Stimulated activated CD8-positive, alpha-beta memory T cell treated with anti-CD3 and anti-CD28 coated beads, Interleukin-4, amount 100 ng/mL, for 48 hours (primary cell): ENCODE measurements around the gene TTC7B.

Experiments used
- DNase-seq: peaks from one replicate; pipeline ENCODE4 v3.0.0-alpha.2; 2020

Gene TTC7B

GRCh38 chr14:90613453-90613852, 202.8 kb downstream of the TTC7B start:
- peak; percentile 12 for DNase-seq

DNA sequence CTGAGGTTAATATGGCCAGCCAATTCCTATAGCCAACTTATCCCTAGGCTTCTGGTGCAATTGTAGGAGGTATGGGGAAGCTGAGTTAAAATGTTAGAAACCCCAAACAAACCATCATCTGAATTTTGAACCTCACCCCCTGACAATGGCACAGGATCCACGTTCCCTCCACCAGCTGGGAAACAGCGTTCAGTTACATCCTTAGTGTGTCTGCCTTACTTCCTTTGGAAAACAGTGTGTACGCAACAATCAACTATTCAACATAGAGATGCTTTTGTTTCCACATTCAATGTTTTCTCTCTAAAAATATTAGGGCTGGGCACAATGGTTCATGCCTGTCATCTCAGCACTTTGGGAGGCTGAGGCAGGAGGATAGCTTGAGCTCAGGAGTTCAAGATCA, 203.4 kb downstream of the TTC7B start:
- no peak for DNase-seq

- DNase-seq: no peak
Observed at GRCh38 chr14:90611936-90612335, 204.3 kb downstream of the TTC7B start.

DNA sequence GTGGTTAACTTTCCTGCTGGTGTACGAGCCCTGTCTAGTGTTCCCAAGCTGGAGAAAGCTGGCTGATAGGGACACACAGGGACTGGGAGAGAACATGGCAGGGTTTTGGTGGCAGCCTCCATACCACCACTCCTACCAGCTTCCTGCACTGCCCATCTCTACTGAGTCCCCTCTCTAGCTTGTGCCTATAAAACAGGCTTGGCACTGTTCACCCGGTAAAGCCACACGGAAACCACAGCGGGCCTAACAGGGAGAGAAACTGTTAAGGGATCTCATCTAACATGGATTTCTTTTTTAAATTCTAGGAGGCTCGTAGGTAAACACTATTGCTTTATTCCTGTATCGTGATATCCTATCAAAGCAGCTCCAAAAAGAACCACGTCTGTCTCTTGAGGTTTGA, 204.7 kb downstream of the TTC7B start:
- no peak for DNase-seq

DNA sequence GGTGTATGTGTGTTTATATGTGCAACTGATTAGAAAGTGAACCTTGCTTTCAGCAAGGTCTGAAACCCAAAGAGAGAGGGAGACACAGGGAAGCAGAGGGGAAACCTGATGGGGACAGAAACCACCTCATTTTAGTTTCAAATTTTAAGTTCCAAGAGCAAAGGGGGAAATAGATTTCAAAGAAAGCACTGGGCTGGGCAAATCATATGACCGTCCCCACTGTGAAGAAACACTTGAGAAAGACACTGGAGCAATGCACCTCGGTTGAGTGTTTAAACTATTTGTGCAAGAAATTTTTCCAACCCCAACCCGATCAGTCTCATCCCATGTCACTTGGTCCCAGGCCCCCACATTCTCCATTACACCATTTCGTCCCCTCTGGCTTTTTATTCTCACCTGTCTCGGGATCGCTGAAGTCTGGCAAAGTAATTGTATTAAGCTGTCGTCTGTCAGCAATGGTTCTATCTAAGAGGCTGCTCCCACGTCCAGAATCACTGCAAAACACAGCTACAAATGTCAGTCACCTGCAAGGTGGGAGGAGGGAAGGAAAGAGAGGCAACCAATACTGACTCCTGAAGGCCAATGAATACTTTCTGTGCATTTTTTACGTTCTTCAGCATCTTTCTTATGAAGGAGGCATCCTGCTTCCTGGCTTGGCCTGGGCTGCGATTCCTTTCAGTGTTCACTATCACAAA, 205.7 kb downstream of the TTC7B start:
- no peak for DNase-seq

GRCh38 chr14:90609376-90609775, 206.9 kb downstream of the TTC7B start:
- no peak for DNase-seq

- DNase-seq: no peak
Observed at GRCh38 chr14:90608929-90609341, 207.3 kb downstream of the TTC7B start.

GRCh38 chr14:90608281-90608680, 207.9 kb downstream of the TTC7B start:
- DNase-seq: peak; percentile 27

- DNase-seq: no peak
Observed at GRCh38 chr14:90607141-90607540, 209.1 kb downstream of the TTC7B start.

- no peak for DNase-seq
Observed at GRCh38 chr14:90606434-90606833, 209.8 kb downstream of the TTC7B start.

DNA sequence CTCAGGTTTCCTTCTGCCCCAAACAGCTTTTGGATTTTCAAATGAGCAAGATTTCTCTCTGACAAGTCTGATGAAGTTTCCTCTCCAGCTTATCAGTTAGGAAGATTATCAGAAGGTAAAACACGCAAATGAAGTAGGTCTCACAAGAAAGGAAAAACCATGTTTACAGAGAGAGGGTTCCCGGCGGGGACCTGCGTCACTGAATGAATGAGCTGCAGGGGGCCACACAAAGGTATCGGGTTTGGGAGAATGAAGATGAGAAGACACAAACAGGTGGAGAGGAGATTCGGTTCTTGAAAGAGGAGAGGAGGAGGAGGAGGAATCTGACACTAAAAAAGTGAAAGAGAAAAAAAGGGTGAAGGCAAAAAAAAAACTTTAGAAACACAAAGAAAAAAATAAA, 210.8 kb downstream of the TTC7B start:
- DNase-seq: no peak

DNA sequence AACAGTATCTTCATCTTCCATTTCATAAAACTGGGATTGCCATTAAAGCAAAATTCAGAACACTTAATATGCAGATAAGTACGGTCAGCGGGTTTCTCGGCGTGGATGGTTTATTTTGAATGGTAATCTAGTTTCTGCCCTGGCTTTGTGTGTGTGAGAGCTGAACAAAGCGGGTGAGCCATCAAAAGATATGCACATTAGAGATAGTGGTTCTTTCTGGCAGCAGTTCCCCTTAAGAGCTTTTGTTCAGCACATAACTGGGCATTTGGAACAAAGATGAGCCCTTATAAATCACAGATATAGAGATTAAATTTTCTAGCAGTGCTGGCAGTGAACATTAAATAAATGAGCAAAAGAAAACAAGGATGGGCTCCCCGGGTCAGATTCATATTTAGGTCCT, 211.9 kb downstream of the TTC7B start:
- no peak for DNase-seq

DNA sequence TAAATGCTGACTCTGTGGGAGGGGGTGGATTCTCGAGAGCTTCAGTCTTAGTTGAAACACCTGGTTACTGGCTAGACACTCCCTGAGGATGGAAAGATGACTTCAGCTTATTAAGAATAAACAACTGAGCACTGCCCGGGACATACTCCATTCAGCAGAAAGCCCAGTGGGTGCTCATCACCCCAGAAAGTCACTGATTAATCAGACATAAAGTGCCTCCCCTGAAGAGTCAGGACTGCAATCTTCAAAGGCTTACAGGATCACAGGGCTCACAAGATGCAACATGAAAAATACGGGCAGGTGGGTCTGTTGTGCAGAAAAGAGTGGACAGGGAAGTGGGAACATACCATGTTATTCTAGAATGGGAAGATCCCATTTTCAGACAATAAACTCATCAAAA, 212.4 kb downstream of the TTC7B start:
- DNase-seq: no peak

DNA sequence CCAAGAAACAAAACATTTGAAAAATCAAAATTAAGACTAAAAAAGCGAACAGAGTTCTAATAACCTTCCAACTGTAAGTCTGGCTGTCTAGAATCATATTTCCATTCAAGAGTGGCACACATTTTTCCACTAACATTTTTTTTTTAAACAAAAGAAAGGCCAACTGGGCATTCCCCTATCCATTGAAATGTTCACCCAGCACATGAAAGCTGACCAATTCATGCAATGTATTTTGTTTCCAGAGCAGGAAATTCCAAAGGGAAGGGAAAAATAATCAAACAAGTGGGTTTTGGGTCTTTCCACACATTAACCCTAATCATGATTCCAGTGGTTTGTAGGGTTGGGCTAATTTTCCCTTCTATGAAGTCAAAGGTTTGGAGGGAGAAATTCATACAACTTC, 212.9 kb downstream of the TTC7B start:
- no peak for DNase-seq

GRCh38 chr14:90602088-90602687, 214.0 kb downstream of the TTC7B start:
- no peak for DNase-seq

DNA sequence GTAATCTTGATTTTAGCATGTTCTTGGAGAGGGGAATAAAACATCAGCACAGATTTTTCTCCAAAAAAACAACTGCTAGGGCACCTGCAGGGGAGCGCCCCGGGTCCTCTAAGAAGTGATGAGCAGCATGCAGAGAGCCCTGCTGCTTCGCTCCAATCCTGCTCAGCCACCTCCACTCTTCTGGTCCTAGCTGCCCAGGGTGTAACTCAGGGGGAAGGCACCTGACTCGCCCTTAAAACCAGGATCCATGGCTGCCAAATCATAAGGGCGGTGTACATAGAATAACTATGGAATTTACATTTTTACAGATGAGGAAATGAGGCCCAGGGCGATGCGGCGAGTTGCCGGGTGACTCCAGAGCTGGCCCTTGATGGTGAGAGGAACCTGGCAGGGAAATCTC, 214.7 kb downstream of the TTC7B start:
- DNase-seq: no peak

- no peak for DNase-seq
Observed at GRCh38 chr14:90600619-90601018, 215.6 kb downstream of the TTC7B start.

GRCh38 chr14:90599748-90600507, 216.3 kb downstream of the TTC7B start:
- no peak for DNase-seq

- DNase-seq: no peak
Observed at GRCh38 chr14:90599339-90599738, 216.9 kb downstream of the TTC7B start.

DNA sequence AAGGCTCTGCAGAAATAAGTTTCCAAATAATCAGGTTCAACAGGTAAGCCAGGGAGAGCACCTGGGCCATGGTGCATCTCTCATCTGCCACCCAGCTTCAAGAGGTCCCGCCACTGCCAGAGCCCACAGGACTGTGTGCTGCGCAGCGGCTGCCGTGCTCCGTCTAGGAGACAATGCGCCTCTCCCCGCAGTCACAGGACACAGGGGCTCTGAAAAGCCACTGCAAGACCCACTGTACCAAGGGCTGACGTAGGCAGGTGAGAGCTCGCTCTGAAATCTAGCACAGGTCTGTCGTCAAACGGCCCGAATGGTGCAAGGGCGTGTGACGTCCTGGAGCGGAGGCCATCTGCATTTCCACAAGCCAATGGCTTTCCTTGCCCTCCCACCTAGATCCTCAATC, 218.3 kb downstream of the TTC7B start:
- DNase-seq: no peak

DNA sequence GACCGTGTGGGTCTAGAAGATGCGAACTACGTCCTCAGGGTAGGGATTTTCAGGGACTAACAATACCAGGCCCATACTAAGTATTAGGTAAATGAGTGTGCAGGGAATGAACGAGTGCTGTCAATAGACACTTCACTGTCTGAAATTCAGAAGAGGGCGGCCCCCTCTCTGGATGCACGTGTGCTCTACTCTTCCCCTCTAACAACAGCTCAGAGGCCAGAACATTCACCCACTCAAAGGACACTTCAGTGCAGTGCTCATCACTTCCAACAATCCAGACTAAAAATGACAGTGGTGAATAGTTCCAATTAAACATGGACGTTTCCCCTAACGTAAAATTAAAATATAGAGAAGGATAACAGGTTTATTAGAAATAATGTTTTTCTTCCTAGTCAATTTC, 219.5 kb downstream of the TTC7B start:
- no peak for DNase-seq

GRCh38 chr14:90593254-90594040, 222.8 kb downstream of the TTC7B start:
- DNase-seq: no peak

DNA sequence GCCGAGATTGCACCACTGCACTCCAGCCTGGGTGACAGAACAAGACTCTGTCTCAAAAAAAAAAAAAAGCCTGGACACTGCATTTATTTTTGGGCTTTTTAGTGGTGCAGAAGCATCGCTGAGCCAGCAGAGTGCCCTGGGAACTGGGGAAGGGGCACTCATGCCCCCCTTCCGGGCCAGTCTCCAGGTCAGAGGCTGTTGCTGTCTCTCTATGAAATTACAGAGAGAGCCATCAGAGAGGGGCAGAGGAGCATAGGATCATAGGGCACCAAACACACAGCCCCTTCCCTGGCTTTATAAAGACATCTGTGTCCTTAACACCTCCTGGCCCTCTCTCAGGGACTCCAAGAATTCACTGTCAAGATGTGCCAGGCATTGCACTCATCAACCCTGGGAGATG, 223.6 kb downstream of the TTC7B start:
- no peak for DNase-seq
